Ovary (tissue), 3 donors: ENCODE results near the gene ZNF423.

Experiments
- CTCF ChIP-seq, 3 donors: fragments of 450-650 bp in 2 of 3; fragments of 200-600 bp in 1 of 3; IDR thresholded peaks; one replicate each; pipeline versions ENCODE4 v1.5.1 to v1.8.0; 2016 to 2022; ENCODE audit warnings: antibody characterized with exemption in 3 of 3, mild to moderate bottlenecking in 1 of 3
- POLR2A ChIP-seq: fragments of 450-650 bp; IDR thresholded peaks from one replicate; pipeline ENCODE4 v1.6.1; 2017; ENCODE audit warnings: antibody characterized with exemption, mild to moderate bottlenecking, moderate library complexity
- donor health status: DM: no; HTN: no; CAD: no.

- TF ChIP-seq CTCF (IDR thresholded peaks at IDR 0.05) (no peak), POLR2A (no peak)
Observed at GRCh38 chr16:49630783-49631182, 225.1 kb downstream of the ZNF423 start.
